Right atrium auricular region (tissue), 2 donors: Measurements from ENCODE around the gene NR1I2. TPM values are rescaled to one million over a fixed set of nuclear protein-coding genes. Genes with fewer than 3 reads are reported as not detected.

Source experiments
- DNase-seq: peaks from one replicate; pipeline ENCODE4 v3.0.0-alpha.2; 2019; ENCODE audit warnings: low spot score
- H3K27ac ChIP-seq, 2 donors: fragments of 200-600 bp; sonication (generic); 1 replicate in 1 of 2; 2 replicates in 1 of 2; pipeline ENCODE4 v1.5.1; 2016 to 2019
- H3K27me3 ChIP-seq, 2 donors: fragments of 200-600 bp; sonication (generic); one replicate each; pipeline versions ENCODE4 v1.5.1 to v1.6.0; 2017 to 2019
- H3K36me3 ChIP-seq: fragments of 200-600 bp; sonication (generic); one replicate; pipeline ENCODE4 v1.5.1; 2016
- H3K4me1 ChIP-seq, 2 donors: fragments of 200-600 bp; sonication (generic); one replicate each; pipeline versions ENCODE4 v1.5.1 to v1.6.0; 2017 to 2019
- H3K4me3 ChIP-seq, 2 donors: fragments of 200-600 bp; sonication (generic); 1 replicate in 1 of 2; 2 replicates in 1 of 2; pipeline ENCODE4 v1.5.1; 2017 to 2019; ENCODE audit warnings: mild to moderate bottlenecking in 1 of 2, moderate library complexity in 1 of 2
- H3K9me3 ChIP-seq, 2 donors: fragments of 200-600 bp; sonication (generic); one replicate each; pipeline ENCODE4 v1.5.1; 2019
- CTCF ChIP-seq, 2 donors: fragments of 200-600 bp; sonication (generic); IDR thresholded peaks; one replicate each; pipeline ENCODE4 v1.5.1; 2019; ENCODE audit warnings: antibody characterized with exemption in 2 of 2
- total RNA-seq, 2 donors: library from RNA; depleted of rRNA; stranded (reverse); fragments of >200 nt; gene quantifications; one replicate each; pipeline ENCODE4 v1.1.0, GENCODE V29; 2016

NR1I2 gene
- under 1 TPM in 1 of 2 donors, not detected in 1; 0.82 TPM for total RNA-seq

GRCh38 chr3:119781330-119782198 is at the start of gene NR1I2:
NR1I2 (plus strand) TSS chr3:119782101.
- Histone ChIP-seq H3K4me1 (no peaks in the 10 kb centered on the region), H3K4me3 (no peak within 1 kb of the TSS), H3K27ac (no peak within 1 kb of the TSS), H3K36me3 (no peaks in the 10 kb centered on the region), H3K9me3 (peaks cover 0 to 4% of the 10 kb centered on the region in 2 donors), H3K27me3 (no peaks in the 10 kb centered on the region)
- TF ChIP-seq CTCF (IDR thresholded peaks at IDR 0.05), result no peak
- no peak for DNase-seq

GRCh38 chr3:119733812-119734211 is 48.1 kb upstream of the NR1I2 start:
- DNase-seq, result no peak
- TF ChIP-seq CTCF (IDR thresholded peaks at IDR 0.05), result no peak
- no peaks in the 10 kb centered on the region for H3K27me3 ChIP-seq

GRCh38 chr3:119738741-119739140 is 43.2 kb upstream of the NR1I2 start:
- no peak for TF ChIP-seq CTCF (IDR thresholded peaks at IDR 0.05)
- Histone ChIP-seq H3K4me3 (no peak overlapping the region), H3K27me3 (no peaks in the 10 kb centered on the region), H3K9me3 (no peaks in the 10 kb centered on the region), H3K4me1 (no peaks in the 10 kb centered on the region), H3K36me3 (no peaks in the 10 kb centered on the region), H3K27ac (no peak overlapping the region)
- DNase-seq, result no peak

More at GRCh38 chr3:119733812-119734211, 48.1 kb upstream of the NR1I2 start:
- H3K27ac ChIP-seq, result no peak overlapping the region
- H3K36me3 ChIP-seq, result no peaks in the 10 kb centered on the region
- no peak overlapping the region for H3K4me3 ChIP-seq
- no peaks in the 10 kb centered on the region for H3K4me1 ChIP-seq
- no peaks in the 10 kb centered on the region for H3K9me3 ChIP-seq

GRCh38 chr3:119741657-119742590 is 40.0 kb upstream of the NR1I2 start:
- Histone ChIP-seq H3K4me1 (no peaks in the 10 kb centered on the region), H3K36me3 (no peaks in the 10 kb centered on the region), H3K27me3 (no peaks in the 10 kb centered on the region), H3K4me3 (no peak overlapping the region), H3K9me3 (no peaks in the 10 kb centered on the region), H3K27ac (no peak overlapping the region)
- TF ChIP-seq CTCF (IDR thresholded peaks at IDR 0.05), result no peak
- DNase-seq, result no peak

GRCh38 chr3:119743921-119744320 is 38.0 kb upstream of the NR1I2 start:
- Histone ChIP-seq H3K4me1 (no peaks in the 10 kb centered on the region), H3K27me3 (no peaks in the 10 kb centered on the region), H3K36me3 (no peaks in the 10 kb centered on the region), H3K4me3 (no peak overlapping the region), H3K27ac (no peak overlapping the region), H3K9me3 (no peaks in the 10 kb centered on the region)
- TF ChIP-seq CTCF (IDR thresholded peaks at IDR 0.05), result no peak
- DNase-seq, result no peak
